GM18907 (cell line): Measurements from ENCODE around the gene PRKAR1A.

ENCODE experiments used
- ATAC-seq: cut with Tn5 transposase; IDR thresholded peaks from one replicate; pipeline ENCODE4 v1.9.1; 2021; ENCODE audit warnings: mild to moderate bottlenecking, moderate library complexity; ENCODE audit not compliant: unreplicated experiment

The PRKAR1A gene

DNA sequence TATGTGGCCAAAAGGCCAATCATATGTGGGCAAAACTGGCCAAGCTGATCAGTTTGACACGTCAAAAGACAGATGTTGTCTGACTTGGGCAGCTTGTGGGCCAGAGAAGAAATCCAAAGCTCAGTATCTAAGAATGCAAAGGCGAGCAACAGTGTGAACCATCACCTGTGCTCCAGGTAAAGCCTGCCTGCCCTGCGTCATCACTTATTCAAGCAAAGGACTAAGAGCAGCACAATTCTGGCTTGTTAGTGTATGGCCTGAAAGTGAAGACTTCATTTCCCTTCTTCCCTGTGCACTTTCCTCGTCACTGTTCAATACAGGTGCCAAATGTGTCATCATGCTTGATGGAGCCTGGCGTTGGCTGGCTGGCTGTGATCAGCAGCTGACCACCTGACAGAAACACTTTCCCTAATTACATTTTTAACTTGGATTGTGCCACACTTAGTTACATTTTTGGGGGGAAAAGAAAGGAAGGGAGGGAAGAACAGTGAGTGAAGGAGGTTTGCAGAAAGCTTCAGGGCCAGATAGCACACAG is 84.2 kb downstream of the PRKAR1A start:
- no peak for ATAC-seq

DNA sequence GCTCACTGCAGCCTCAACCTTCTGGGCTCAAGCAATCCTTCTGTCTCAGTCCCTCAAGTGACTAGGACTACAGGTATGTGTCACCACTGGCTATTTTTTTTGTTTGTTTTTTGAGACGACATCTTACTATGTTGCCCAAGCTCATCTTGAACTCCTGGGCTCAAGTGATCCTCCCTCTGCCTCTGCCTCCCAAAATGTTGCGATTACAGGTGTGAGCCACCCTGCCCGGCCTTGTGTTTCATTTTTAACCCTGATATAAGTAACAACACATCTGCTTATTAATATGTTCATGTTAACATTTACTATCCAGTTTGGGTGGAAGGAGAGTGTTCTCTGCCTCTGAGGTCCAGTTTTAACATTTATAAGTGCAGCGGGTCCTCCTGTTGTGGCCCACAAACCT is 85.8 kb downstream of the PRKAR1A start:
- no peak for ATAC-seq

DNA sequence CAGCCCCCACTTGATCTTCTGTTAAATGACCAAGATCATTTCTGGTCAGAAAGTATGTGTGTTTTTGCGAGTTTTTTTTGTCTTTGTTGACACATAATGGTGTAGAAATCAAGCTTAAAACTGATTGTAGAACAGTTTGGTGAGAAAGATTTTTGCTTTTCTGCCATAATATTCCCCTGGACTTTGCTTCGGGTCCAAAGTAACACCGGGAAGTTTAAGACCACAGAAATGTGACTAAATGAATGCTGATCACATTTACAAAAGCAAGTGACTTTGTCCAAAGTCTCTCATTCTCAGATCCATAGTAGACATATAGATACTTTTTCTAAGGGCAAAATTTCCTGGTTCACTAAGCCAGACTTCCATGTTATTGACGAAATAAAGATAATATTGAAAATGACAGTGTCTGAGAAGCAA is 86.3 kb downstream of the PRKAR1A start:
- ATAC-seq: no peak

DNA sequence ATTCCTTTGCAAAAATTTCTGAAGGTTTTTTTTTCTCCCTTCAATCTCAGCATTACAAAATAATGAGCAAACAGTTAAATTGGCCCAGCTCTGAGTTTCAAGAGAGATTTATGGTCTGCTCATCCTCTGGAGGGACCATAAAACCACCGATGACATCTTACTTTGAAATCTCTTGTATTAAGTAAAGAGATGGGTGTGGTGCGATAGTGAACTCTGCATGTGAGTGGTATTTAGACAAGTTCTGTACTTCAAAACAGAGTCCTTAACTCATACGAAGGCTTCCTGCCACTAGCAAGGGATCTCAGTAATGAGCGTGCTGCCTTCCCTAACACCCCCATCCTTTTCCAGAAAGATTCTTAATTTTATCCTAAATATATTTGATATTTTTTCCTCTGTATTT is 86.9 kb downstream of the PRKAR1A start:
- no peak for ATAC-seq

DNA sequence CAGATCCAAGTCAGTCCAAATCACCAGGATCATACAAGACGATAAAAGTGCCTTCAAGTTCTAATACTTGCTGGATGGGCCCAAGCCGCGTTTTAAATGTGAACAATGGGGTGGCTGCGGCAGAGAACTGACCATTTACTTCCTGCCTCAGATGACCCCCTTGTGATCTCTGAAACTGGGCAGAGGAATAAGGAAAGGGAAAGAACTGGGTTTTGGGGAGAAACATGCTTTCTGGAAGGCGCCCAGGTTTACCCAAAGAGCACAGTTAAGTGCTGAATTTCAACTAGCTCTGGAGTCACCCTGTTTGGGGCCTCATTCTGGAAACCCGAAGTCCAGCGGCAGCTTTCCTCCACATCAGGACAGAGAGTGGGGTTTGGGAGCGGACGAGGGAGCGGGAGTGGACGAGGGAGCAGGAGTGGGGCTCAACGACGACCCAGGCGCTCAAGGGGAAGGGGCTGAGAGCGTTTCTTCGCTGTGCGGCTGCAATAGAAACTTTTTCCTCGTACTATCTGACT is 87.4 kb downstream of the PRKAR1A start:
- no peak for ATAC-seq

DNA sequence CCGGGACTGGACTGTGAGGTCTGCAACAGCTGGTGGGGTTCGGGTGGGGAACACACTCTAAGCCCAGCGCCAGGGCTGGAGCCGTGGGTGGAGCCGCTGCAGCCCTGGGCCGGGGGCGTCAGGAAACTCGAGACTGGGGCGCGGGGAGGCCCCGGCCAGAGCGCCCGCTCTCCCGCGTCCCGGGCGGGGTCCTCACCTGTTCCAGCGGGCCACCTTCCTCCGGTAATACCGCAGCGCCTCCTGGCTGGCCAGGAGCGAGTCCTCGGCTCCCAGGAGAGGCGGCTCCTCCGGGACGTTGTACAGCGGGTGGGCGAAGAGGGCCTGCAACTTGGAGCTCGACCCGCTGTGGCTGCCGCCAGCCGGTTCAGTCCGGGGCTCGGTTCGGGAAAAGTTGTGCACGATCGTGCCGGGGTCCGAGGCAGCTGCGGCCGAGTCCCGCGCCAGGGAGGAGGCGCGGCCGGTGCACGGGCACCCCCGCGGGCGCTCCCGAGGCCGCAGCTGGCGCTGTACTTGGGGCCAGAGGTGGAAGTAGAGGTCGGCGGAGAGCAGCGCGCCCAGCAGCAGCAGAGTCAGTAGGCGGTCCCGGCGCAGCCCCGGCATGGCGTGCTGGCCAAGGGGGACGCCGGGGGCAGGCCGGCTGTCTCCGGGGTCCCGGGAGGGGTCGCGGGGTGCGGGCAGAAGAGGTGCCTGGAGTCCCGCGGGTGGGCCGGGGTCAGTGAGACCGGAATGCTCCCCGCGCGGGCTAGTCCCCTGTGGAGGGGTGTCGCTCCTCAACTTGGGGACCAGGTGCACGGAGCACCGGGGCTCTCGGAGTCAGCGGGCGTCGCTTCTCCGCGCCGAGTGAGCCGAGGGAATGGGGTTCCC is 88.1 kb downstream of the PRKAR1A start:
- ATAC-seq: no peak
